PFSK-1 (cell line): Measurements from ENCODE around the gene AKAP13.

Source experiments
- POLR2AphosphoS5 ChIP-seq: IDR thresholded peaks from 2 replicates; pipeline ENCODE4 v1.6.1; 2012; ENCODE audit warnings: low read depth, mild to moderate bottlenecking, control low read depth, low read length, moderate library complexity
- REST ChIP-seq, 2 experiments: IDR thresholded peaks; 2 replicates each; pipeline versions ENCODE4 v1.6.1 to v1.8.0; 2011 to 2012; ENCODE audit warnings: low read depth in 2 of 2, low read length in 2 of 2, control low read depth in 1 of 2, inconsistent platforms in 1 of 2, mild to moderate bottlenecking in 1 of 2, moderate library complexity in 1 of 2; ENCODE audit not compliant: insufficient read depth in 1 of 2
- SIN3A ChIP-seq: IDR thresholded peaks from 2 replicates; pipeline ENCODE4 v1.6.1; 2012; ENCODE audit warnings: mild to moderate bottlenecking, low read length, moderate library complexity, borderline replicate concordance; ENCODE audit not compliant: insufficient read depth
- TAF1 ChIP-seq: IDR thresholded peaks from 2 replicates; pipeline ENCODE4 v1.6.1; 2012; ENCODE audit warnings: low read length, control low read depth, borderline replicate concordance; ENCODE audit not compliant: insufficient read depth

GRCh38 chr15:85762756-85763127, 382.3 kb downstream of the AKAP13 start:
- no peak for TF ChIP-seq TAF1
- no peak for TF ChIP-seq POLR2AphosphoS5
- TF ChIP-seq REST (IDR thresholded peaks at IDR 0.05; ENCODE audit: insufficient read depth in 1 of 2, low read depth in 2 of 2, low read length in 2 of 2), result no peak
- no peak for TF ChIP-seq SIN3A
